Hepatocyte (in vitro differentiated cells): ENCODE results near the gene PTH1R.

Source experiments
- EZH2 ChIP-seq: fragments of 200-600 bp; sonication (generic); IDR thresholded peaks from 2 replicates; pipeline ENCODE4 v1.6.1; 2016; ENCODE audit warnings: antibody characterized with exemption, mild to moderate bottlenecking, borderline replicate concordance
- EZH2phosphoT487 ChIP-seq: fragments of 200-600 bp; sonication (generic); IDR thresholded peaks from one replicate; pipeline ENCODE4 v1.6.1; 2018; ENCODE audit warnings: antibody characterized with exemption, mild to moderate bottlenecking, low read depth, moderate library complexity; ENCODE audit not compliant: unreplicated experiment, severe bottlenecking
- TF ChIP-seq, protein P1 (sequence below): fragments of 200-600 bp; sonication (generic); IDR thresholded peaks from 2 replicates; pipeline ENCODE4 v1.5.1; 2016; ENCODE audit warnings: antibody characterized with exemption, mild to moderate bottlenecking; ENCODE audit not compliant: poor library complexity

DNA sequence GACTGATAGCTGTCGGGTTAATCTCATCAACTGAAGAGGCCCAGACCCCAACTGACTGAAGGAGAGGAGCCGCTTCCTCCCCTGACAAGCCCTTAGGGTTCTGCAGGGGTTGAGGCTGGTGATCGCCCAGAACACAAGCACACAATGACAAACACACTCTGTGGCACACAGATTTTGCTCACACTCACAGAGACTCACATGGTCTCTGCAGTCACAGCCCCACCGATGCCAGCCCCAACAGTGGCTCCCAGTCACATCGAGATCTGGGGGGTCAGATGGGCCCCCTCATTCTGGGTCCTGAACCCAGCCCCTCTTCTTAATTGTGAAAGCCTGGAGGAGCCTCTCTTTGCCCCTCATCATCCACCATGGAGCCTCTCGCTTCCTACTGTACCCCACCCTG lies 16.7 kb downstream of the PTH1R start:
- TF ChIP-seq, protein P1, sequence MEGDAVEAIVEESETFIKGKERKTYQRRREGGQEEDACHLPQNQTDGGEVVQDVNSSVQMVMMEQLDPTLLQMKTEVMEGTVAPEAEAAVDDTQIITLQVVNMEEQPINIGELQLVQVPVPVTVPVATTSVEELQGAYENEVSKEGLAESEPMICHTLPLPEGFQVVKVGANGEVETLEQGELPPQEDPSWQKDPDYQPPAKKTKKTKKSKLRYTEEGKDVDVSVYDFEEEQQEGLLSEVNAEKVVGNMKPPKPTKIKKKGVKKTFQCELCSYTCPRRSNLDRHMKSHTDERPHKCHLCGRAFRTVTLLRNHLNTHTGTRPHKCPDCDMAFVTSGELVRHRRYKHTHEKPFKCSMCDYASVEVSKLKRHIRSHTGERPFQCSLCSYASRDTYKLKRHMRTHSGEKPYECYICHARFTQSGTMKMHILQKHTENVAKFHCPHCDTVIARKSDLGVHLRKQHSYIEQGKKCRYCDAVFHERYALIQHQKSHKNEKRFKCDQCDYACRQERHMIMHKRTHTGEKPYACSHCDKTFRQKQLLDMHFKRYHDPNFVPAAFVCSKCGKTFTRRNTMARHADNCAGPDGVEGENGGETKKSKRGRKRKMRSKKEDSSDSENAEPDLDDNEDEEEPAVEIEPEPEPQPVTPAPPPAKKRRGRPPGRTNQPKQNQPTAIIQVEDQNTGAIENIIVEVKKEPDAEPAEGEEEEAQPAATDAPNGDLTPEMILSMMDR = no peak
- TF ChIP-seq EZH2 (no peak), EZH2phosphoT487 (no peak)
